Measurements from ENCODE around the gene CKM.
"Not testable (repeated sequence)": the region's sequence is repeated elsewhere in the genome, so short reads cannot be mapped to it uniquely, and the experiment has no call there.

Gene CKM

GRCh38 chr19:45283443-45284033 lies 39.1 kb downstream of the CKM start:
- DNase-seq = no peak

- DNase-seq = no peak
Observed at GRCh38 chr19:45280471-45280961, 42.2 kb downstream of the CKM start.

GRCh38 chr19:45279587-45280192 lies 43.0 kb downstream of the CKM start:
- DNase-seq = no peak

- no peak for DNase-seq
Observed at GRCh38 chr19:45278087-45278486, 44.6 kb downstream of the CKM start.

- no peak for DNase-seq
Observed at GRCh38 chr19:45276284-45276687, 46.4 kb downstream of the CKM start.

GRCh38 chr19:45275370-45275971 lies 47.2 kb downstream of the CKM start:
- no peak for DNase-seq

GRCh38 chr19:45273521-45273855 lies 49.2 kb downstream of the CKM start:
- no peak for DNase-seq

- DNase-seq = no peak
Observed at GRCh38 chr19:45271735-45272108, 51.0 kb downstream of the CKM start.

GRCh38 chr19:45271098-45271734 lies 51.5 kb downstream of the CKM start:
- no peak for DNase-seq

- not testable (repeated sequence) for DNase-seq
Observed at GRCh38 chr19:45269939-45270338, 52.7 kb downstream of the CKM start.

- no peak for DNase-seq
Observed at GRCh38 chr19:45267296-45267695, 55.4 kb downstream of the CKM start.

GRCh38 chr19:45265375-45265774 lies 57.3 kb downstream of the CKM start:
- DNase-seq = no peak

- DNase-seq = no peak
Observed at GRCh38 chr19:45264781-45265317, 57.8 kb downstream of the CKM start.

GRCh38 chr19:45263013-45263412 lies 59.7 kb downstream of the CKM start:
- DNase-seq = no peak

GRCh38 chr19:45262570-45262969 lies 60.1 kb downstream of the CKM start:
- no peak for DNase-seq

GRCh38 chr19:45258862-45259261 lies 63.8 kb downstream of the CKM start:
- DNase-seq = no peak

- DNase-seq = no peak
Observed at GRCh38 chr19:45256836-45257235, 65.8 kb downstream of the CKM start.
